ENCODE data around the gene E2F2.
"Not testable (repeated sequence)": the region's sequence is repeated elsewhere in the genome, so short reads cannot be mapped to it uniquely, and the experiment has no call there.

DNA sequence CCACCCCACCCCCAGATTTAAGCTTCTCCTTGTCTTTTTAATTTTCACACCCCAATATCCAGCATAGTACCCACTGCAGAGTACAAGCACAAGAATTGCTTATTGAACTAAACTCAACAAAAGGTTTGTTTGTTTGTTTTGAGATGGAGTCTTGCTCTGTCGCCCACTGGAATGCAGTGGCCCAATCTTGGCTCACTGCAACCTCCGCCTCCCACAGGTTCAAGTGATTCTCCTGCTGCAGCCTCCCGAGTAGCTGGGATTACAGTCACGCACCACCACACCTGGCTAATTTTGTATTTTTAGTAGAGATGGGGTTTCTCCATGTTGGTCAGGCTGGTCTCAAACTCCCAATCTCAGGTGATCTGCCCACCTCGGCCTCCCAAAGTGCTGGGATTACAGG is 11.9 kb upstream of the E2F2 start:
- TF ChIP-seq, protein P1, sequence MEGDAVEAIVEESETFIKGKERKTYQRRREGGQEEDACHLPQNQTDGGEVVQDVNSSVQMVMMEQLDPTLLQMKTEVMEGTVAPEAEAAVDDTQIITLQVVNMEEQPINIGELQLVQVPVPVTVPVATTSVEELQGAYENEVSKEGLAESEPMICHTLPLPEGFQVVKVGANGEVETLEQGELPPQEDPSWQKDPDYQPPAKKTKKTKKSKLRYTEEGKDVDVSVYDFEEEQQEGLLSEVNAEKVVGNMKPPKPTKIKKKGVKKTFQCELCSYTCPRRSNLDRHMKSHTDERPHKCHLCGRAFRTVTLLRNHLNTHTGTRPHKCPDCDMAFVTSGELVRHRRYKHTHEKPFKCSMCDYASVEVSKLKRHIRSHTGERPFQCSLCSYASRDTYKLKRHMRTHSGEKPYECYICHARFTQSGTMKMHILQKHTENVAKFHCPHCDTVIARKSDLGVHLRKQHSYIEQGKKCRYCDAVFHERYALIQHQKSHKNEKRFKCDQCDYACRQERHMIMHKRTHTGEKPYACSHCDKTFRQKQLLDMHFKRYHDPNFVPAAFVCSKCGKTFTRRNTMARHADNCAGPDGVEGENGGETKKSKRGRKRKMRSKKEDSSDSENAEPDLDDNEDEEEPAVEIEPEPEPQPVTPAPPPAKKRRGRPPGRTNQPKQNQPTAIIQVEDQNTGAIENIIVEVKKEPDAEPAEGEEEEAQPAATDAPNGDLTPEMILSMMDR (IDR thresholded peaks at IDR 0.05; ENCODE audit: low read length), result not testable (repeated sequence)
- not testable (repeated sequence) for TF ChIP-seq EZH2 (IDR thresholded peaks at IDR 0.05; ENCODE audit: borderline replicate concordance, low read length)
